Measurements from ENCODE around the gene IDH2. TPM values are rescaled to one million over a fixed set of nuclear protein-coding genes. Genes with fewer than 3 reads are reported as not detected.

The IDH2 gene
- total RNA-seq, 1 experiment from 2014 or later, result 48.1 TPM

GRCh38 chr15:90036343-90036742 lies 65.9 kb downstream of the IDH2 start:
- no peaks in the 10 kb centered on the region for H3K27me3 ChIP-seq (ENCODE audit: insufficient read depth, low read length)
- RAD21 ChIA-PET (ENCODE audit: low non-redundant PET in 1 of 2, low total read pairs in 2 of 2, uncharacterized antibody in 2 of 2, unreplicated experiment in 2 of 2), result no interaction called here
- no peak overlapping the region for H3K4me3 ChIP-seq (replicated peaks in 1 of 2; ENCODE audit: low read depth in 1 of 2, low read length in 2 of 2)
- POLR2A ChIA-PET, result no interaction called here
- CTCF ChIA-PET, result no interaction called here
- no peaks in the 10 kb centered on the region for H3K36me3 ChIP-seq (ENCODE audit: control insufficient read depth in 1 of 2, insufficient read depth in 2 of 2, low read length in 2 of 2)
- H4K20me1 ChIP-seq (ENCODE audit: insufficient read depth), result no peaks in the 10 kb centered on the region
- H3K4me1 ChIP-seq (ENCODE audit: control insufficient read depth in 1 of 2, insufficient read depth in 2 of 2, low read length in 2 of 2), result peaks cover 7 to 42% of the 10 kb centered on the region in 2 experiments
- no peak overlapping the region for H2AFZ ChIP-seq (ENCODE audit: low read depth, low read length, poor library complexity, severe bottlenecking)
- ATAC-seq (no peak), DNase-seq (ENCODE audit: low read depth, low spot score) (no peak)
- no peaks in the 10 kb centered on the region for H3K9me3 ChIP-seq (ENCODE audit: control insufficient read depth in 1 of 2, insufficient read depth in 1 of 2, low read depth in 1 of 2, low read length in 2 of 2)
- H3K9me2 ChIP-seq (ENCODE audit: insufficient read depth), result no peaks in the 10 kb centered on the region
- no peak overlapping the region for H3K27ac ChIP-seq (ENCODE audit: low read depth, low read length)
- intact Hi-C loops (cut with micrococcal nuclease), result no loop called here
- TF ChIP-seq RAD21 (IDR thresholded peaks at IDR 0.05; ENCODE audit: low read depth) (no peak), ATF3 (IDR thresholded peaks at IDR 0.05) (no peak)
- BruUV-seq (replicated peaks), result no TSS peak
- H3K79me2 ChIP-seq (ENCODE audit: insufficient read depth, low read length), result no peaks in the 10 kb centered on the region
- no peak overlapping the region for H3K9ac ChIP-seq (ENCODE audit: low read length)
- no peak overlapping the region for H3K4me2 ChIP-seq (ENCODE audit: low read length)

GRCh38 chr15:90035840-90036230 lies 66.4 kb downstream of the IDH2 start:
- 0 out of 2 replicates have a peak overlapping the region, but pooled peaks have one; percentile 2 for H3K9ac ChIP-seq (ENCODE audit: low read length)
- POLR2A ChIA-PET, result no interaction called here
- BruUV-seq (replicated peaks), result no TSS peak

More at GRCh38 chr15:90035840-90036230, 66.4 kb downstream of the IDH2 start:
- intact Hi-C loops (cut with micrococcal nuclease), result no loop called here
- ChIA-PET RAD21 (ENCODE audit: low non-redundant PET in 1 of 2, low total read pairs in 2 of 2, uncharacterized antibody in 2 of 2, unreplicated experiment in 2 of 2) (no interaction called here), CTCF (no interaction called here)
- Histone ChIP-seq H2AFZ (ENCODE audit: low read depth, low read length, poor library complexity, severe bottlenecking) (no peak overlapping the region), H3K4me2 (ENCODE audit: low read length) (peak overlapping the region; percentile 53), H3K36me3 (ENCODE audit: control insufficient read depth in 1 of 2, insufficient read depth in 2 of 2, low read length in 2 of 2) (no peaks in the 10 kb centered on the region), H3K4me1 (ENCODE audit: control insufficient read depth in 1 of 2, insufficient read depth in 2 of 2, low read length in 2 of 2) (peaks cover 7 to 44% of the 10 kb centered on the region in 2 experiments), H4K20me1 (ENCODE audit: insufficient read depth) (no peaks in the 10 kb centered on the region), H3K79me2 (ENCODE audit: insufficient read depth, low read length) (no peaks in the 10 kb centered on the region), H3K27me3 (ENCODE audit: insufficient read depth, low read length) (no peaks in the 10 kb centered on the region), H3K4me3 (replicated peaks in 1 of 2; ENCODE audit: low read depth in 1 of 2, low read length in 2 of 2) (no peak overlapping the region; a peak in 1 of 4 replicates), H3K9me2 (ENCODE audit: insufficient read depth) (no peaks in the 10 kb centered on the region), H3K27ac (ENCODE audit: low read depth, low read length) (no peak overlapping the region), H3K9me3 (ENCODE audit: control insufficient read depth in 1 of 2, insufficient read depth in 1 of 2, low read depth in 1 of 2, low read length in 2 of 2) (no peaks in the 10 kb centered on the region)
- ATAC-seq, result no peak
- TF ChIP-seq CEBPB (IDR thresholded peaks at IDR 0.05; ENCODE audit: low read depth) (no peak), FOSL1 (IDR thresholded peaks at IDR 0.05; ENCODE audit: low read depth) (no peak), EZH2 (IDR thresholded peaks at IDR 0.05) (no peak), YY1 (IDR thresholded peaks at IDR 0.05; ENCODE audit: extremely low read depth, insufficient replicate concordance, low read depth, low read length) (no peak), POLR2AphosphoS5 (IDR thresholded peaks at IDR 0.05; ENCODE audit: low read depth, low read length) (no peak), EGR1 (IDR thresholded peaks at IDR 0.05; ENCODE audit: low read depth) (no peak), MAX (IDR thresholded peaks at IDR 0.05) (no peak), ZFX (IDR thresholded peaks at IDR 0.05) (no peak), JUND (IDR thresholded peaks at IDR 0.05) (no peak)
- no peak for DNase-seq (ENCODE audit: low read depth, low spot score)
